ENCODE data around the gene CFAP299.

CFAP299 gene

DNA sequence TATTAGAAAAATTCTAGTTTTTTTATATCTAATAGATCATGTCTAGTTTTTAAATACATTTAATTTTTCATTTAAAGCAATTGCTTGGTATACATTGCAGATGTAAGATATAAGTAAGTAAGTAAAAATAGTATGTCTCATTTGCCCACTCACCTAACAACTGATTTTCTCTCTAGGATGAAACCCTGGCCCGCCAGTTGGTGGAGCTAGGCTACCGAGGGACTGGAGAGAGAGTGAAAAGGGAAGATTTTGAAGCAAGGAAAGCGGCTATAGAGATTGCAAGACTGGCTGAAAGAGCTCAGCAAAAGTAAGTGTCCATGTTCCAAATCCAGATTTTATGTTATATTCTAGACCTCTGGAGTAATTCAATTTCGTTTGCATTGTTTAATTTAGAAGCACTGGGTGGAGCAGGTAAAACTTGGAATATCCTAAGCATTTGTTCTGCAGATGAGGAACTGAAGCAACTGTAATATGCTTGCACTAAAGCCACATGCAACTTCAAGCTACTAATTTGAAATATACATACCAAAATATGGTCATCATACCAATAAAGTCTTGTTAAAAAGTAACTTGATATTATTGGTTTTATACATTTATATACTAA, 27.1 kb downstream of the CFAP299 start:
- Histone ChIP-seq H4K20me1 (ENCODE audit: insufficient read depth, low read length) (no peaks in the 10 kb centered on the region), H3F3A (ENCODE audit: insufficient read depth, low read length) (no peaks in the 10 kb centered on the region), H3K27me3 (ENCODE audit: insufficient read depth, low read length) (no peaks in the 10 kb centered on the region), H3K4me1 (ENCODE audit: insufficient read depth, low read length, severe bottlenecking) (peaks cover 43% of the 10 kb centered on the region), H3K4me3 (ENCODE audit: low read depth, low read length, poor library complexity, severe bottlenecking) (no peak overlapping the region), H3K9me2 (ENCODE audit: low read depth, low read length) (no peaks in the 10 kb centered on the region), H3K9ac (ENCODE audit: low read length) (peak overlapping the region; percentile 41; the same call in 1 of the 2 replicates), H3K27ac (ENCODE audit: low read depth, low read length, poor library complexity, severe bottlenecking) (peak overlapping the region; percentile 64), H3K36me3 (ENCODE audit: insufficient read depth, low read length) (peaks cover 5% of the 10 kb centered on the region; the same call in 1 of the 2 replicates), H3K9me3 (ENCODE audit: low read length) (peaks cover 4% of the 10 kb centered on the region; the same call in 1 of the 2 replicates), H3K79me2 (ENCODE audit: insufficient read depth, low read length) (no peaks in the 10 kb centered on the region), H2AFZ (ENCODE audit: low read length) (no peak overlapping the region), H3K4me2 (ENCODE audit: low read length) (peak overlapping the region; percentile 21)
- no peak for TF ChIP-seq EZH2 (IDR thresholded peaks at IDR 0.05; ENCODE audit: borderline replicate concordance, low read length)
- TF ChIP-seq, protein P1, sequence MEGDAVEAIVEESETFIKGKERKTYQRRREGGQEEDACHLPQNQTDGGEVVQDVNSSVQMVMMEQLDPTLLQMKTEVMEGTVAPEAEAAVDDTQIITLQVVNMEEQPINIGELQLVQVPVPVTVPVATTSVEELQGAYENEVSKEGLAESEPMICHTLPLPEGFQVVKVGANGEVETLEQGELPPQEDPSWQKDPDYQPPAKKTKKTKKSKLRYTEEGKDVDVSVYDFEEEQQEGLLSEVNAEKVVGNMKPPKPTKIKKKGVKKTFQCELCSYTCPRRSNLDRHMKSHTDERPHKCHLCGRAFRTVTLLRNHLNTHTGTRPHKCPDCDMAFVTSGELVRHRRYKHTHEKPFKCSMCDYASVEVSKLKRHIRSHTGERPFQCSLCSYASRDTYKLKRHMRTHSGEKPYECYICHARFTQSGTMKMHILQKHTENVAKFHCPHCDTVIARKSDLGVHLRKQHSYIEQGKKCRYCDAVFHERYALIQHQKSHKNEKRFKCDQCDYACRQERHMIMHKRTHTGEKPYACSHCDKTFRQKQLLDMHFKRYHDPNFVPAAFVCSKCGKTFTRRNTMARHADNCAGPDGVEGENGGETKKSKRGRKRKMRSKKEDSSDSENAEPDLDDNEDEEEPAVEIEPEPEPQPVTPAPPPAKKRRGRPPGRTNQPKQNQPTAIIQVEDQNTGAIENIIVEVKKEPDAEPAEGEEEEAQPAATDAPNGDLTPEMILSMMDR (IDR thresholded peaks at IDR 0.05; ENCODE audit: low read length) = peak; percentile 93

DNA sequence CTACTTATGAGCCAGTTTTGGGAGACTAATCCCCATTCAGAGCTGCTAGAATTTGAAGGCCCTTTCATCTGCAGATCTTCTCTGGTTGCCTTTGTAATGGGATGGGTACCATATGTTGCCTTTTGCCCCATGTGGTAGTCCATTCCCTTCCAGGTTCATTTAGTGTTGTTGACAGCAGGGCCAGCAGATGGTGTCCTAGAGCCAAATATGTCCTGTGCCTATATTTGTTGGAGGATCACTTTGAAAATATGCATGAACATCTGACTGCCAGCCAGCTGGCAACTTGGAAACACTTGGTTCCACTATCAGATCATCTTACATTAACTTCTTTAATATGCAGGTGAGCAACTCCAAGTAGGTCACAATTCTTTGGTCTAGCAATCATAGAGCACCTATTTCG, 30.4 kb downstream of the CFAP299 start:
- Histone ChIP-seq H3K9ac (ENCODE audit: low read length) (no peak overlapping the region; the same call in 1 of the 2 replicates), H3K4me1 (ENCODE audit: insufficient read depth, low read length, severe bottlenecking) (peaks cover 32% of the 10 kb centered on the region), H3K4me2 (ENCODE audit: low read length) (peak overlapping the region; percentile 4; the same call in 1 of the 2 replicates), H3F3A (ENCODE audit: insufficient read depth, low read length) (no peaks in the 10 kb centered on the region), H3K27me3 (ENCODE audit: insufficient read depth, low read length) (no peaks in the 10 kb centered on the region), H3K27ac (ENCODE audit: low read depth, low read length, poor library complexity, severe bottlenecking) (peak overlapping the region; percentile 82), H4K20me1 (ENCODE audit: insufficient read depth, low read length) (no peaks in the 10 kb centered on the region), H3K36me3 (ENCODE audit: insufficient read depth, low read length) (peaks cover 9% of the 10 kb centered on the region; the same call in 1 of the 2 replicates), H3K4me3 (ENCODE audit: low read depth, low read length, poor library complexity, severe bottlenecking) (no peak overlapping the region), H3K9me3 (ENCODE audit: low read length) (peaks cover 17% of the 10 kb centered on the region), H2AFZ (ENCODE audit: low read length) (no peak overlapping the region), H3K79me2 (ENCODE audit: insufficient read depth, low read length) (no peaks in the 10 kb centered on the region), H3K9me2 (ENCODE audit: low read depth, low read length) (no peaks in the 10 kb centered on the region)
- no peak for TF ChIP-seq EZH2 (IDR thresholded peaks at IDR 0.05; ENCODE audit: borderline replicate concordance, low read length)
- TF ChIP-seq, protein P1 (IDR thresholded peaks at IDR 0.05; ENCODE audit: low read length) = peak; percentile 91

DNA sequence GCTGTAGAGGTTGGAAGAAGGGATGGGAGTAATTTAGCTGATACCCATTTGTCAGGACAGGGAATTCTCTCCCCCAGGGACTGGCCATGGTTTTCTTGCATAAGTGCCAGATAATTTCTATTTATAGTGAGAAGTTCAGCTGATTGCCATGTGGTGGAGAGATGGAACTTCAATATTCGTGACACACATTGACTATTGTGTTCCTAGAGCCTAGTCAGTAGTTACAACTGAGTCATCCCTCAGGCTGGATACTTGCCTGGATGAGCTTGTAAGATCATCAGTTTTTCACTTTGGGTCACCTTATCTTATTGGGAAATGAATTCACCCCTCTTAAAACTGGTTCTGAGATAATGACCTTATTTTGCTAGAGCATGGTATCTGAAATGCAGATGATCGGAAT, 32.2 kb downstream of the CFAP299 start:
- Histone ChIP-seq H3K4me3 (ENCODE audit: low read depth, low read length, poor library complexity, severe bottlenecking) (no peak overlapping the region), H3K9me3 (ENCODE audit: low read length) (peaks cover 28% of the 10 kb centered on the region), H2AFZ (ENCODE audit: low read length) (no peak overlapping the region), H3K36me3 (ENCODE audit: insufficient read depth, low read length) (peaks cover 9% of the 10 kb centered on the region; the same call in 1 of the 2 replicates), H3K27ac (ENCODE audit: low read depth, low read length, poor library complexity, severe bottlenecking) (peak overlapping the region; percentile 1), H3K9ac (ENCODE audit: low read length) (no peak overlapping the region), H3K27me3 (ENCODE audit: insufficient read depth, low read length) (no peaks in the 10 kb centered on the region), H3K79me2 (ENCODE audit: insufficient read depth, low read length) (no peaks in the 10 kb centered on the region), H3K4me1 (ENCODE audit: insufficient read depth, low read length, severe bottlenecking) (peaks cover 25% of the 10 kb centered on the region), H3K9me2 (ENCODE audit: low read depth, low read length) (no peaks in the 10 kb centered on the region), H3F3A (ENCODE audit: insufficient read depth, low read length) (no peaks in the 10 kb centered on the region), H4K20me1 (ENCODE audit: insufficient read depth, low read length) (no peaks in the 10 kb centered on the region), H3K4me2 (ENCODE audit: low read length) (no peak overlapping the region)
- TF ChIP-seq EZH2 (IDR thresholded peaks at IDR 0.05; ENCODE audit: borderline replicate concordance, low read length) = no peak
- TF ChIP-seq, protein P1 (IDR thresholded peaks at IDR 0.05; ENCODE audit: low read length) = no peak
